HepG2 (cell line): ENCODE measurements around the gene PTPRM.

Experiments
- ATF7-NPFF ChIP-seq: sonication (generic); formaldehyde crosslinking; IDR thresholded peaks from 2 replicates; pipeline ENCODE4 v1.8.1; 2023; ENCODE audit warnings: mild to moderate bottlenecking, low read depth, missing genetic modification reagents, moderate library complexity
- ETV6 ChIP-seq: sonication (generic); formaldehyde crosslinking; conservative IDR thresholded peaks from 2 replicates; pipeline ENCODE4 v1.4.0; 2020; ENCODE audit warnings: missing genetic modification reagents
- NR2F2 ChIP-seq: IDR thresholded peaks from 2 replicates; pipeline ENCODE4 v1.6.1; 2012; ENCODE audit warnings: low read depth, inconsistent platforms, borderline replicate concordance
- POLR2A ChIP-seq, 2 experiments: IDR thresholded peaks; 2 replicates each; pipeline ENCODE4 v1.6.1; 2011; ENCODE audit warnings: low read depth in 2 of 2, low read length in 2 of 2, mild to moderate bottlenecking in 1 of 2, moderate library complexity in 1 of 2; ENCODE audit not compliant: insufficient read depth in 1 of 2
- ZFP36 ChIP-seq: fragments of 150-350 bp; IDR thresholded peaks from 2 replicates; pipeline ENCODE4 v1.6.1; 2018; ENCODE audit warnings: borderline replicate concordance, low read length, low read depth; ENCODE audit not compliant: partially characterized antibody
- ZNF670 ChIP-seq: sonication (generic); formaldehyde crosslinking; IDR thresholded peaks from 2 replicates; pipeline ENCODE4 v1.8.0; 2022; ENCODE audit warnings: mild to moderate bottlenecking, missing genetic modification reagents, borderline replicate concordance
- TF ChIP-seq, protein P1 (sequence below): sonication (generic); formaldehyde crosslinking; IDR thresholded peaks from 2 replicates; pipeline ENCODE4 v1.9.0; 2021; ENCODE audit warnings: missing genetic modification reagents, borderline replicate concordance
- TF ChIP-seq, protein P2 (sequence below): IDR thresholded peaks from 2 replicates; pipeline ENCODE4 v1.6.1; 2012; ENCODE audit warnings: low read length, improper control_type of control experiment

DNA sequence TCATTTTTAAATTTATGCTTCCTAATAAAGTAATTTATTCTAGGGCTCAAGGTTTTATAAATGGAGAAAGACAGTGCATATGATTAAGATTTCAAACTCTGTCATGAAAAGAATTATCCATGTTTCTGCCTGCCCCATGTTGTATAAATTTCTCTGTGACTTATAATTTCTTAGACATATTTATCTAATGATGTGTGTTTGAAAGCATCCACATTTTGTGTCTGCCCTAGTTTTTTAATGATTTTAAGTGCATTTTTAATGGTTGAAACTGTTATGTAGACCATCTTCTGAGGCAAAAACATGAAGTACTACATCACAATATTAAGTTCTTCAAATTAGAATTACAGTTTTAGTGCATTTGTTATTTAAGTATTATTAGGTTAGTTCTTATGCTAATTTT, 71.2 kb downstream of the PTPRM start:
- TF ChIP-seq, protein P1, sequence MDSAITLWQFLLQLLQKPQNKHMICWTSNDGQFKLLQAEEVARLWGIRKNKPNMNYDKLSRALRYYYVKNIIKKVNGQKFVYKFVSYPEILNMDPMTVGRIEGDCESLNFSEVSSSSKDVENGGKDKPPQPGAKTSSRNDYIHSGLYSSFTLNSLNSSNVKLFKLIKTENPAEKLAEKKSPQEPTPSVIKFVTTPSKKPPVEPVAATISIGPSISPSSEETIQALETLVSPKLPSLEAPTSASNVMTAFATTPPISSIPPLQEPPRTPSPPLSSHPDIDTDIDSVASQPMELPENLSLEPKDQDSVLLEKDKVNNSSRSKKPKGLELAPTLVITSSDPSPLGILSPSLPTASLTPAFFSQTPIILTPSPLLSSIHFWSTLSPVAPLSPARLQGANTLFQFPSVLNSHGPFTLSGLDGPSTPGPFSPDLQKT (CRISPR knock-in tag) = no peak
- TF ChIP-seq NR2F2 (no peak), POLR2A (IDR thresholded peaks at IDR 0.05; ENCODE audit: insufficient read depth in 1 of 2, low read depth in 2 of 2, low read length in 2 of 2) (no peak), ZFP36 (no peak), ZNF670 (CRISPR knock-in tag) (no peak), ETV6 (CRISPR knock-in tag) (no peak), ATF7-NPFF (CRISPR knock-in tag) (no peak)
- TF ChIP-seq, protein P2, sequence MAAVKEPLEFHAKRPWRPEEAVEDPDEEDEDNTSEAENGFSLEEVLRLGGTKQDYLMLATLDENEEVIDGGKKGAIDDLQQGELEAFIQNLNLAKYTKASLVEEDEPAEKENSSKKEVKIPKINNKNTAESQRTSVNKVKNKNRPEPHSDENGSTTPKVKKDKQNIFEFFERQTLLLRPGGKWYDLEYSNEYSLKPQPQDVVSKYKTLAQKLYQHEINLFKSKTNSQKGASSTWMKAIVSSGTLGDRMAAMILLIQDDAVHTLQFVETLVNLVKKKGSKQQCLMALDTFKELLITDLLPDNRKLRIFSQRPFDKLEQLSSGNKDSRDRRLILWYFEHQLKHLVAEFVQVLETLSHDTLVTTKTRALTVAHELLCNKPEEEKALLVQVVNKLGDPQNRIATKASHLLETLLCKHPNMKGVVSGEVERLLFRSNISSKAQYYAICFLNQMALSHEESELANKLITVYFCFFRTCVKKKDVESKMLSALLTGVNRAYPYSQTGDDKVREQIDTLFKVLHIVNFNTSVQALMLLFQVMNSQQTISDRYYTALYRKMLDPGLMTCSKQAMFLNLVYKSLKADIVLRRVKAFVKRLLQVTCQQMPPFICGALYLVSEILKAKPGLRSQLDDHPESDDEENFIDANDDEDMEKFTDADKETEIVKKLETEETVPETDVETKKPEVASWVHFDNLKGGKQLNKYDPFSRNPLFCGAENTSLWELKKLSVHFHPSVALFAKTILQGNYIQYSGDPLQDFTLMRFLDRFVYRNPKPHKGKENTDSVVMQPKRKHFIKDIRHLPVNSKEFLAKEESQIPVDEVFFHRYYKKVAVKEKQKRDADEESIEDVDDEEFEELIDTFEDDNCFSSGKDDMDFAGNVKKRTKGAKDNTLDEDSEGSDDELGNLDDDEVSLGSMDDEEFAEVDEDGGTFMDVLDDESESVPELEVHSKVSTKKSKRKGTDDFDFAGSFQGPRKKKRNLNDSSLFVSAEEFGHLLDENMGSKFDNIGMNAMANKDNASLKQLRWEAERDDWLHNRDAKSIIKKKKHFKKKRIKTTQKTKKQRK = no peak
